Frontal cortex (tissue), 4 donors: ENCODE data around the gene HSBP1L1. TPM values are rescaled to one million over a fixed set of nuclear protein-coding genes. Genes with fewer than 3 reads are reported as not detected.

Source experiments
- DNase-seq, 2 donors: peaks; one replicate each; pipeline ENCODE4 v3.0.0; 2012; ENCODE audit warnings: low spot score in 2 of 2
- FAIRE-seq: peaks from 2 replicates; lab custom pipeline; 2012; peaks lifted over from hg19 to GRCh38; lab: Jason Lieb, UNC
- total RNA-seq: library from RNA; depleted of rRNA; stranded (reverse); fragments of >200 nt; gene quantifications from one replicate; pipeline ENCODE4 v1.2.3, GENCODE V29; 2014
- donor health status: control.
- donor health status: control.
- donor health status: control.

The HSBP1L1 gene
- total RNA-seq, 1 donor from 2014 or later, result 0.82 TPM

- DNase-seq, result no peak
- FAIRE-seq, result no peak
These were observed 36.6 kb upstream of the HSBP1L1 start for GRCh38 chr18:79927607-79928562.

DNA sequence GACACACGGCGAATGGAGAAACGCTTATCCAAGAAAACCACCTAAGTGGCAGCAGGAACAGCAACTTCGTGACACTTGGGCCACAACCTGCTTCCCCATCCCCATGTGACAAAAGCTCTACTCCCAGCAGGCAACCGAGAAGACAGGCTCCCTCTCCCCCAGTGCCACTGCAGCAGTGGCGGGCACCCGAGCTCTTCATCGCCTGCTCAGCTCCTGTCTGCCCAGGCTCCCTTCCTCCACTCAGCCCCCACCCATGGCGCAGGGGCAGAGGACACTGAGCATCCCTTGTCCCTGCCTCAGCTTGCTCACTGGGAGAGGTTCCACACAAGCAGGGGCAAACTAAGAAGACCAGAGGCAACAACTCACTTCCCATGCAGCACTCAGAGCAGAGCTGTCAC lies 35.9 kb upstream of the HSBP1L1 start:
- FAIRE-seq, result no peak
- DNase-seq, result no peak

GRCh38 chr18:79930020-79930642 lies 34.3 kb upstream of the HSBP1L1 start:
- DNase-seq, result no peak
- no peak for FAIRE-seq

DNA sequence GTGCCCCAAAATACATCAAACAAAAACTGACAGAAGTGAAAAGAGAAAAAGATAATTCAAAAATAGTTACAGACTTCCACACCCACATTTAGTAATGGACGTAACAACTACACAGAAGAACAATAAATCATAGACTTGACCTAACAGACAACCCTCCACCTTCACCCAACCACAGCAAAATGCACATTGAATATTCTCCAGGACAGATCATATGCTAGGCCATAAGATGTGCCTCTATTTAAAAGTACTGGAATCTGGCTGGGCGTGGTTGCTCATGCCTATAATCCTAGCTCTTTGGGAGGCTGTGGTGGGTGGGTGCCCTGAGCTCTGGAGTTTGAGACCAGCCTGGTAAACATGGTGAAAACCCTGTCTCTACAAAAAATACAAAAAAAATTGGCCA lies 33.0 kb upstream of the HSBP1L1 start:
- FAIRE-seq, result no peak
- DNase-seq, result no peak

- no peak for DNase-seq
- no peak for FAIRE-seq
These were observed 31.5 kb upstream of the HSBP1L1 start for GRCh38 chr18:79932907-79933306.

DNA sequence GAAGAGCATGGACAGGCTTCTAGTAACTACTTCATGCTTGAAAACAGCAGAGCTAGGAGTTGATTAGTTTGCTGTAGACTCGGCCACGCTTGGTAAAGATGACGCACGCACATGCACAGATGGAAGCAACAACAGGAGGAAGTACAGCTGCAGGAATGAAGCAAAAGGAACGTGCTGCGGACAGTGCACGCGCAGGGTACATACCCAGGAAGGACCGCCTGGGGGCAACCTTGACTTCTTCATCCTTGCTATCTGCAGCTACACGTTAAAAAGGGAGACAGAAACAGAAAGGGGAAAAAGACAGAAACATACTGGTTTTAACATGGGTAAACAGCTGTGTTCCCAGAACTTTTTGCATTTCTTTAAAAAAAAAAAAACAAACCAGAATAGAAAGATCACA lies 30.7 kb upstream of the HSBP1L1 start:
- FAIRE-seq, result no peak
- DNase-seq, result no peak

- FAIRE-seq, result no peak
- DNase-seq, result no peak
These were observed 29.9 kb upstream of the HSBP1L1 start for GRCh38 chr18:79934311-79935097.

GRCh38 chr18:79935098-79935480 lies 29.4 kb upstream of the HSBP1L1 start:
- DNase-seq (no peak), FAIRE-seq (no peak)

- FAIRE-seq, result no peak
These were observed 28.9 kb upstream of the HSBP1L1 start for GRCh38 chr18:79935499-79935898.

DNA sequence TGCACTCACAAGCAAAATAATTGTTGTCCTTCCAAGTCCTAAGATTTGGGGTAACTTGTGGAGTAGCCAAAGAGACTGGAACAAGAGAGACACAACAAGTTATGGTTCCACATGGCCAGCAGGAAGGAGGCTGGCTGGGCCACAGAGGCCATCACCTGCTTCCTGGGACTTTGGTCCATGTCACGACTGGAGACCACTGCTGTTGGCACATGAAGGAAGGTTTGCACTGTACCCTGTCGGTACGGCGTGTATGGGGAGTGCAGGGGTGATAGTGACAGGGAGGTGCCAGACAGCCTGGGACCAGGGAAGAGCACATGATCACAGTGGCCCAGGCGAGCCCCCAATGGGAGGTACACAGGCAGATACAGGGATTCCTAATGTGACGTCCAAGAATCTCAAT lies 28.5 kb upstream of the HSBP1L1 start:
- FAIRE-seq, result no peak
- DNase-seq, result no peak

More at GRCh38 chr18:79935499-79935898, 28.9 kb upstream of the HSBP1L1 start:
- DNase-seq, result no peak

DNA sequence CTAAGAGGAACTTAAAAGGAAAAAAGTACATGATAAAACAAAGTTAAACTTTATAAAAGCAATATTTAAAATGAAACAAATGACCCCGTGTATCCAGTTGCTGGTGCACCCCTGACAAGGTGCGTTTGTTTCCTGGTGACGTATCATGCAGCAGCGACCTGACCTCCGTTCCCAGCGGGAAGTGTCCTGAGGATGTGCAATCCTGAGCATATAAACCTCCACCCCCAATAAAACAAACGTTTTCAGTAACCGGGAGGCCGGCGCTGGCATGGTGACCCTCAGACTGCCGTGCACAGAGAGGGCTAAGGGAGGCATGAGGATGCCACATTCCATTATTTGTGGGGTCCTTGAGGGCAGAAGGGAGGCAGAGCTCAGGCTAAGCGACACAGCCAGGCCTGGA lies 27.8 kb upstream of the HSBP1L1 start:
- no peak for DNase-seq
- FAIRE-seq, result no peak

- DNase-seq (no peak), FAIRE-seq (no peak)
These were observed 27.2 kb upstream of the HSBP1L1 start for GRCh38 chr18:79937103-79937860.

- DNase-seq (no peak), FAIRE-seq (no peak)
These were observed 26.2 kb upstream of the HSBP1L1 start for GRCh38 chr18:79938196-79938595.

- no peak for DNase-seq
- FAIRE-seq, result no peak
These were observed 25.3 kb upstream of the HSBP1L1 start for GRCh38 chr18:79939096-79939495.

DNA sequence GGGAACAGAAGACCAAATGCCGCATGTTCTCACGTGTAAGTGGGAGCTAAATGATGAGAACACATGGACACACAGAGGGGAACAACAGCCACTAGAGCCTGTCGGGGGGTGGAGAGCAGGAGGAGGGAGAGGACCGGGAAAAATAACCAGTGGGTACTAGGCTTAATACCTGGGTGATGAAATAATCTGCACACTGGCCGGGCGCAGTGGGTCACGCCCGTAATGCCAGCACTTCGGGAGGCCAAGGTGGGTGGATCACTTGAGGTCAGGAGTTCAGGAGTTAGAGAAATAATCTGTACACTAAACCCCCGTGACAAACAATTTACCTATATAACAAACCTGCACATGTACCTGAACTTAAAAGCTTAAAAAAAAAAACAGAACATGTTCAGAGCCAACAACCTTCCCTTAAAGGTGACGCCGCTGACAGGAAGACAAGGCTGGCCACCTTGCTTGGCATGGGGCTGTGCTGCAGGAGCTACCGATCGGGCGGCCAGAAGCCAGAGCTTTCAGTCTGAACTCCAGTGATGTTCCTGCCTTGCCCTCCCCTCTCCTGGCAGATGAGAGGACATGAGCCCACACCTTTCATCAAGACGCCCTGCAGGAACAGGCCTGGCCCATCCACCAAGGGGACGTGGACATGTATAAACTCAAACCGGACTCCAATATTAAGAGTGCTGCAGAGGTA lies 24.2 kb upstream of the HSBP1L1 start:
- DNase-seq, result no peak
- FAIRE-seq, result no peak

DNA sequence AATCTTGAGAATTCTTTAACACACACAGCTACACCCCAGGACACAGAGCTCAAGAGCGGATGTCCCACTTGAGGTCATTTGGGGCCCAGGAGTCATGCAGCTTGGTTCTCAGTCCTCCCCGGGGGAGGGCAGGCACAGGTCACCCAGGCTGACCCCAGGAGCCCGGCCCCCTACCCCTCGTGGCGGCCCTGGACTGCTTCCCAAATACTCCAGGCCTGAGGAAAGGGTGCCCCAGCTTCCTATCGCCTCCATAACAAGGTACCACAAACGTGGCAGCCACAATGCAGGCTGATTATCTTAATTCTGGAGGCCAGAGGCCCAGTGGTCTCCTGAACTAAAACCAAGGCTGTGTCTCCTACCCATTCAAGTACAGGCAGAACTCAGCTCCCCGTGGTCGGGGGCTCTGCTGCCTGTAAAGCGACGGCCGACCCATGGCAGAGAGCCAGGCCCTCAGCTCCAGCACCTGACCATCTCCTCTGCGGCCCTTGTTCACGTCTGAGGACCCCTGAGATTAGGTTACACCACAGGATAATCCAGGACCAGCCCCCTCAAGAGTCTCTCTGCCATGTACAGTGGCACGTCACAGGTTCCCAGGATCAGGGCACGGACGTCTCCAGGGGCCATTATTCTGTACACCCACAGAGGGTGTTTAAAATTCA lies 23.5 kb upstream of the HSBP1L1 start:
- no peak for DNase-seq

GRCh38 chr18:79941473-79942119 lies 22.8 kb upstream of the HSBP1L1 start:
- no peak for DNase-seq
- FAIRE-seq, result no peak

More for the DNA sequence above, 23.5 kb upstream of the HSBP1L1 start:
- FAIRE-seq, result no peak

GRCh38 chr18:79942211-79942610 lies 22.2 kb upstream of the HSBP1L1 start:
- FAIRE-seq, result no peak
- no peak for DNase-seq
